ENCODE data around the gene P3H2. TPM values are rescaled to one million over a fixed set of nuclear protein-coding genes. Genes with fewer than 3 reads are reported as not detected.
"Not testable (repeated sequence)": the region's sequence is repeated elsewhere in the genome, so short reads cannot be mapped to it uniquely, and the experiment has no call there.

Gene P3H2
- total RNA-seq, 1 donor from 2014 or later: 13.9 TPM

DNA sequence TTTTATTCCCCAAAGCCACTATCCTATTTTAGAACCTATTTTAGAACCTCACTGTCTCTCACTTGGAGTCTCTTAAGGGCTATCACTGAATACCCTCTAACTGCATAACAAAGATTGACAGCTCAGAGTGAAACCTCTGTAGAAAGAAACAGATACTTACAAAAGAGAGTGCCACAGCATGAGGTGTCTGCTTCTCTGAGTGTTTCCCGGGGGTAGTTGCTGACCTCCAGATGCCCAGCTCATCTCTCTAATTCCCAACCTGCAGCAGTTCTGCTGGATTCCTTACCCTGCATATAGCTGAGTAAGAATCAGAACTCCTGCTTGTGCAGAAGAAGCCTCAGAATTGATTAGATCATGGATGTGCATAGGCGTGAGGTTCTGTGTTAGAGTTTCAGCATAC is 34.5 kb downstream of the P3H2 start:
- no peak for DNase-seq (ENCODE audit: low spot score)

DNA sequence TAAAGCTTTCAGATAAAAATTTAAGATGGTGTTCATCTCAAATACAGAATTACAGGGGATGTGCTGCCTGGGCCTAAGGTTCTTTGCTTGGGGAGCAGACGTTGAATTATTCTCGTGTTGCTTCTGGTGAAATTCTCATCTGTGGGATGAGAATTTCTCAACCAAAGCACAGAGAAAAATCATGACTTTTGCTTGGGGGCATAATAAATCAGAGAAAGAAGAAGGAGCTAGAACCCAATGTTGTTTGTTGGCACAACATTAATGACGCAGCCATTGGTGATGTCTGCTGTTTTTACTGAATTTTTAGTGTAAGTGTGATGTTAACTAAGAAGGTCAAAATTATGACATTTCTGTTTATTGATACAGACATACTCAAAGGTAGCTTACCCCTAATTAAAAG is 35.7 kb downstream of the P3H2 start:
- no peak for DNase-seq (ENCODE audit: low spot score)

DNA sequence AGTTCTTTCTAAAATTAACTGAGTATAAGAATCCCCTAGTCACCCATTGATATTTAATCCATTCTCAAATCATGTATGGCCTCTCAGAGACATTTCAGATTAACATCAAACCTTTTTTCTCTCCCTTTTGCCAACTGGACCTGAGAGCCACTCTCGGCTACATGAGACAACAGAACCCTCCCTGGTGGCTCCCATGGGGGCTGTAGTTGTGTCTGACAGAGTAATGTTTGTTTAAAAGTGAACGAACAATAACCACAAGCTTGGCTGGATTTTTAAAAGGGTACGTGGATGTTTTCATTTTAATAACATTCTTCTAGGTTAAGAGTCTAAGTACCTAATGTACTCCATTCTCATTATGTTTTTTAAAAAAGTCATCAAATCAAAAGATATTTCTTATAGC is 37.1 kb downstream of the P3H2 start:
- DNase-seq (ENCODE audit: low spot score): no peak

DNA sequence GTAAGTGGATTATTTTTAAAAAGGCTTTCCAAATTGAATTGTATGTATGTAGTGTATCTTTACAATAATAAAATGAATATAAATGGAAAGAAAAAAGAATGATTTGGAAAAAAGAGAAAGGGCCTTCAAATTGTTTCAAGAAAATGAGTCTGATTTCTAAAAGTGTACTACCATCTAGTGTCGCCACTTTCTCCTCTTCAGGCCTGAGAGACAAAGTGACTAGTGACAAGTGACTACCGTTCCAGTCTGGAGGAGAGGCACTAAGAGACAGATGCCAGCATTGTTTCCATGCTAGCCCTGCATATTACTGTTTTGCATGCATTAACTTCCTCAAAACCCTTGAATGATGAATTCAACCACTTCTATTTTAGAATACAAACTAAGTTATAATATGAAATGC is 39.3 kb downstream of the P3H2 start:
- no peak for DNase-seq (ENCODE audit: low spot score)

DNA sequence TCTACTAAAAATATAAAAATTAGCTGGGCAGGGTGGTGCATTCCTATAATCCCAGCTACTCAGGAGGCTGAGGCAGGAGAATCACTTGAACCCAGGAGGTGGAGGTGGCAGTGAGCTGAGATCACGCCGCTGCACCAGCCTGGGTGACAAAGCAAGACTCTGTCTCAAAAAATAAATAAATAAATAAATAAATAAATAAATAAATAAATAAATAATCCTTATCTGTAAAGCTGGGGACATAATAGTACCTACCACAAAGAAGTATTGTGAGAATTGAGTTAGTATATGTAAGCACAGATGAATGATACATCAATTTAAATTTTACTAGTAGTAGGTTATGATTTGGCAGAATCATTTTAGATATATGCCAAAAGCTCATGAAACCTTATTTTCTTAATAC is 41.5 kb downstream of the P3H2 start:
- DNase-seq (ENCODE audit: low spot score): not testable (repeated sequence)

DNA sequence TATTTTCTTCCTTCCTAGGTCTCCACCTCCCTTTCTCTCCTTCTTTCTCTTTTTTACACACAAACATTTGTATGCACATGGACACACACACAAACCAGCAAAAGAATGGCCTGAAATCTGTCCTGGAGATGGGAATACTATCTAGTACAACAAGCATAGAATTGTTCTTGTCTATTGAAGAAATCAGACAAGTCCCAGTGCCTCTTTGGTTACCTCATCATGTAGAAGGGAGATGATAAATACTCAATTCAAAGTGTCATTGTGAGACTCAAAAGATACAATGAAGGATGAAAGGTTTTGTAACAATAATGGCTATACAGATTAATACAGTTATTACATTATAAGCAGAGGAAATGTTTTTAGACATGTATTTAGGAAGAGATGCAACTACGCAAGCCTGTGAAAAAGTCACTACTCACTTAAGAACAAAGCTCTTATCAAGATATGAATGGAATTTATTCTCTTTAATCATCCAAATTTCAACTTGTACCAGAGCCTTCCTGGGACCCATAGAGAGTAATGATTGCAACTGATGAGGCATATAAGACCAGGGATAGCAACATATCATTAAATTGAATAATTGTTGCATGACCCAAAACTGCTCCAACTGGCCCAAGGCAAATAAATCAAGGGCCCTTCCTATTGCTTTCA is 43.2 kb downstream of the P3H2 start:
- DNase-seq (ENCODE audit: low spot score): no peak

DNA sequence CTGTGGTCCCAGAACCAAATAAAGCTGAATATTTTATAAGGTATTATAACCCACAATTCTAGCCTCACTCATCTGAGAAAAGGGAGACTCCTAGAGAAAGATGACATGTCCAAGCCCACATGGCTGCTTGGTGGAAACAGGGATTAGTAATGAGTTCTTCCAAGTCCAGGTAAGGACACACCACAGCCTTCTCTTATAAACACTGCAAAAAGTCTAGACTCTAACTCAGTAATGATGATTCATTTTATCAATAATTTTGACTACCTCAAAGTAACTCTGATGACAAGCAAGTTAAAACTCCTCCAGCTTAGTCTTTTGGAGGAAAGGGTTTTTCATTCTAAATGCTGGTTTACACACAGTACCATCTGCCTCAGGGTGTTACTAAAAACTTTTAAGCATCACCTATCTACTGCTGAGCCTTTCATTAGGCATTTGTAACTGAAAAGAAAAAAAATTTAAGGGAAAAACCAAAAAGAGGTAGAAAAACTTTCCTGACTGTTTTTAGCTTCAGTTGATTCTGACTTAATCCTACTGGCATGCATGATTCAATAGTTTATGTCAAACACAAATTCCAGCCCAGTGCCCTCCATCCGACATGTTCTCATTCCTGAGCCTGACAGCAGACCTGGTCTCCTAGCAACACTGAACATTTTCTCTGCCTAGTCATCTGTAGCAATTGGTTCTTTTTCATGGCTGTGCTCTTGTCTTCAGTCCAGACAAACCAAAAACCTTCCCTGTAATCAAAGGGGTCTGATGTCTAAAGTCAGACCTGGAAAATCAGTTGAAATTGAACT is 43.9 kb downstream of the P3H2 start:
- no peak for DNase-seq (ENCODE audit: low spot score)

DNA sequence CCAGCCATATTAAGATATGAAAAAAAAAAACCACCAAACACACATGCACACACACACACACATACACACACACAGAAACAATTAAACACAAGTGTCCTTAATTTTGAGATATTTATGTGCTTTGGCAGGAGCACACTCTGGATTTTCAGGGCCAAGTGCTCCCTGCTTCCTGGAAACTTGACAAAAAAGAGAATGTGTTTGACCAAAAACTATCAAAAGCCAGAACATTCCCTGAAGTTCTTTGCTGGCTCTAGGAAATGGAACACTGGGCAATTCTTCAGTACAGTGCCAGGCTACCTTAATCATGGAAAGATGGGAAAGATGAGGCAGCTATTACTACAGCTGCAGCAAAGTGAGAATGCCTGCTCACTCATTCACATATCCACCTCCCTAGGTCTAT is 44.6 kb downstream of the P3H2 start:
- DNase-seq (ENCODE audit: low spot score): no peak

DNA sequence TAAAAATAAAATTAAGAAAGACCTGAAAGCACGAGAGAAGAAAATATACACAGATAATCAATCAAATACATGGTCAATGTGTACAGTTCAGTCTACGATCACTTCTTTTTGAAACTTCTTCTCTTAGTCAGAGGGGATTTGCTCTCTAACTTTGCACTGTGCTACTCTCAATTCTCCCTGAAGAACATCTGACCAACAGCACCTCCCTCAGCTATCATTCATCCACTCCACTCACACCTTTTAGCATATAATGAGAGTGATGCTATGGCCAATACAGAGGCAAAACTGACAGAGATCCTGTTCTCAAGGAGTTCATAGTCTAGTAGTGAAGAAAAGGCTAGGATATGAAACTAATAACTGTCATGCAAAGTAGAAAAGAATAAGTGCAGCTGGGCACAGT is 45.9 kb downstream of the P3H2 start:
- DNase-seq (ENCODE audit: low spot score): no peak

DNA sequence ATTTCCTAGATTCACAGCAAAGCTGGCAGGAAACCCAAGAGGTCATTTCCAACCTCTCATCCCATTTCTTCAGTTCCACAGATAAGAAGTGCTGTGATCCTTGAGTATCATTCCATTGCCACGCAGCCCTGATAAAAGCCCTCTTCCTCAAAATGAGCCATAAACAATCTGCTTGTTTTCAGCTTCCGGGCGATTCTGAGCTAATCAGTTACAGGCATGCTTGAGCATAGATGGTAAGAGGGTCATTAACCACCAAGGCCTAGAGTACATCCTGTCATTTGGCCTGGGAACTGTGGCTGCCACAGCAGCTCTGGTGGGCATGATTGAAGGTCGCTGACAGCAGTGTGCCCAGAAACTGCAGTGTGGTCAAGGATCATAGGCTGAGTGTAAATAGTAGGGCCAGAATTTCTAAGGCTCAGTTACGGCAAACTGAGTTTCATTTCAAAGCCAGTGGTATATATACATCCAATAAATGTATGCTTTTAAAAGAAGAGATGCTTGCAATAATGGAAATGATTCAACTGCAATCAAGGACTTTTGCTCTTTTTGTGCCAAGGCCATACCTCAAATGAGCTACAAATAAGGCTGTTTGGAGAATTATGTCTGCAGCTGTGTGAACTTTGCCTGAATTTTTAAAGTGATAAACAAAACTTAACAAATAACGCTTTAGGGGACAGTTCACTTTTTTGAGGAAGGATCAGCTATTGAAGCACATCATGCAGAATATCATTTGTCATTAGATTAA is 47.3 kb downstream of the P3H2 start:
- no peak for DNase-seq (ENCODE audit: low spot score)

DNA sequence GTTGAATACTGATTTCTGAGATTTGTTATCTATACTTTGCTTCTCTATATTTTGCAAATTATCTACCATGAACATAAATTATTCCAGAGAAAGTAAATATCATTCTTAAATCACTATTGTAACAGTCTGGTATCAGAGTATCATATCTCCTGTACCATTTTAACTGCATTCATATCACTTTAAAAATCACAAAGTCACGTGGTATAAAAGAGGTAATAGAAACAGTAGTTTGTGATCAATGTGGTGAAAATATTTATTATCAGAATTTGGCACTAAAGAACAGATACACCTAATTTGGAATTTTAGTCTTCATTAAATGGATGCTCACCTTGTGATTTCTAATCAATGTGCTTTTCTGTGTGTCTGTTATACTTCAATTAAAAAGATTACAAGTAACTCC is 47.8 kb downstream of the P3H2 start:
- DNase-seq (ENCODE audit: low spot score): no peak

DNA sequence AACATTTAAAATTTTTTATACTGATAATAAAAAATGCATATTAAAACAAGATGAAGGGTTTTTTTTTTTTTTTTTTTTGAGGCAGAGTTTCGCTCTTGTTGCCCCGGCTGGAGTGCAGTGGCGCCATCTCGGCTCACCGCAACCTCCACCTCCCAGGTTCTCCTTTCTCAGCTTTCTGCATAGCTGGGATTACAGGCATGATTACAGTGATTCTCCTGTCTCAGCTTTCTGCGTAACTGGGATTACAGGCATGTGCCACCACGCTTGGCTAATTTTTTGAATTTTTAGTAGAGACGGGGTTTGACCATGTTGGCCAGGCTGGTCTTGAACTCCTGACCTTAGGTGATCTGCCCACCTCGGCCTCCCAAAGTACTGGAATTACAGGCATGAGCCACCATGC is 48.8 kb downstream of the P3H2 start:
- not testable (repeated sequence) for DNase-seq (ENCODE audit: low spot score)

DNA sequence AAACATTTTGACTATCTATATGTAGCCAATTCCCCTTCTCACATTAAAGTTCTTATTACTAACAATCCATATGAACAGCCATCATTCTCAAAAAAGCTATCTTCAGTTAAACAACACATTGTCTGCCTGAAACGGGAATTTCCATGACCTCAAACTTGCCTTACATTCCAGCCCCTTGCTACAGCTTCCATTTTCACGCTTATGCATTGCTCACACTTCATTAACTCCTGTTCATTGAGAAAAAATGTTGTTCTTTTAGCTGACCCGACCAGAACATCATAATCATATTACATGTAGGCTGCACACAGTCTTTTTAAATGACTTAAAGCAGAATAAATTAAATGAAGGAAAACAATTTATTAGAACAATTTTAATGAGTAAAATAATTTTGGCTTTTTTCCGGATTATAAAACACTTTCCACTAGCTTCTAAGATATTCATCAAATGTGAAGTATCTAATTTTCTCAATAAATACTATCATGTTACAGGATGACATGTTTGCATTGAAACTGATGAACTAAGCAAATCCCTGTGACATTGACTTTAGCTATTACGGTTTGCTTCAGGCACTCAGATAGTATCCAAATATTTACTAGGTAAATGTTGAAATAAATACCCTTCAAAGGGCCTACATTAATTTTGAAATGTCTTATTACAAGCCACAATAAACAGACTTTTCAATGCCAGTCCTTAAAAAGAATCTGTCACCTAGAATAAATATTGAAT is 49.9 kb downstream of the P3H2 start:
- DNase-seq (ENCODE audit: low spot score): no peak

DNA sequence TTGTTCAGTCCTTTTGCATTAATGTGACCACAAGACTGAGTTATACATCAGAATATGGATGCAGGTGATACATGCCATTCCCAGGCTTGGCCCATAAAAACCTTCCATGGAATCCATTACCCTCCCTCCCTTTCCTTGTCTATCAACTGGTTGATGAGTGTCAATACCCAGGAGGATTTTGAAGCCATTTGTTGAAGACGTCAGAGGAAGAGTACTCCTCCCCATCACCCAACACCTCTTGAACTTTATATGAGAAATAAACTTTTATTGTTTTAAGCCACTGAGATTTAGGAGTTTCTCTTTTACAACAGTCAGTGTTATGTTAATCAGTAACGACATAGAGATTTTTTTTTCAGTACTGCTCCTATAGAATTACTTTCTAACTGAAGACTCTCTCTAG is 55.5 kb downstream of the P3H2 start:
- DNase-seq (ENCODE audit: low spot score): no peak

DNA sequence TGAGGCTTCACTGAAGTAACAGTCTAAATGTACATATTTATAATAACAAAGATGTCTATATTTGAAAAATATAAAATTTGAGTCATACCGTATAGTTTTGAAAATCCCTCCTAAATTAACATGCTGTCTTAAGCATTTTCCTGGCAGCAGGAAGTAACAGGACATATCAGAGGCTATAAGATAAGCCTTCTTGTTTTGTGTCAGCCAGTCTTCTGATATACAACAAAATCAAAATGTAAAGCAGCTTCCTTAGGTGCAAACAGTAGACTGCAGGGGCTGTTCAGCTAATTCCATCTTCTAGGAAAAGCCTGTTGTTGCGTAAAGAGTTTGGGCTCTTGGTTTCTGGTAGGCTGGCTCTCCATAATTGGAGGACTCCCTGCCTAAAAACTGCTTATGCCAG is 56.0 kb downstream of the P3H2 start:
- no peak for DNase-seq (ENCODE audit: low spot score)

DNA sequence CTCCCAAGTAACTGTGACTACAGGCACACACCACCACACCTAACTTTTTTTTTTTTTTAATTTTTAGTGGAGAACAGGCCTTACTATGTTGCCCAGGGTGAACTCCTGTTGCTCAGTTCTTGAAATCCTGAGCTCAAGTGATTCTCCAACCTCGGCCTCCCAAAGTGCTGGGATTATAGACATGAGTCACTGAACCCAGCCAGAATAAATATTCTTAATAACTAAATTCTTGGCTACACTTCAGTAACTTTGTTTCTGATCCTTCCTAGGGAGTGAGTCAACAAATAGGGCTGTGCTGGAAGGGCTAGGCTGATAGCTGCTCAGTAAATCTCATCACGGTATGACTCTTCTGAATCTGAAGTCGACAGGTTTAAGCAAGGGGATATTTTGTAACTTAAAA is 56.6 kb downstream of the P3H2 start:
- no peak for DNase-seq (ENCODE audit: low spot score)

DNA sequence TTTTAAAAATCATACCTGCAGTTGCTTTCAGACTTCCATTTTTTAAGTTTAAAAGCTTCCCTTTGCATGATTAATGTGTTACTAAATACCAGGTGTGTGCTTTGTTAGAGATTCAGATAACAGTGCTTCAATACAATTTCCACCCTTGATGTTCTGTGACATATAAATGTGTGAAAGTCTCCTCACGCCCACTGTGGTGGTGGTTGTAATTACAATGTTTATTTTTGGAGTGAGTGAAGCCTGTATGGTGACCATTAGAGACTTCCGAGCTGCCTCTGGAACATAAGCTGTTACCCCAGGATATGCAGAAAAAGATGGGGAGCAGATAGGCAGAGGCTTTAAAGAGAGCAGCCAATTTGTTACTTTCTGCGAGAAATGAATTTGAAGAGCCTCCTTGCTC is 57.2 kb downstream of the P3H2 start:
- no peak for DNase-seq (ENCODE audit: low spot score)

DNA sequence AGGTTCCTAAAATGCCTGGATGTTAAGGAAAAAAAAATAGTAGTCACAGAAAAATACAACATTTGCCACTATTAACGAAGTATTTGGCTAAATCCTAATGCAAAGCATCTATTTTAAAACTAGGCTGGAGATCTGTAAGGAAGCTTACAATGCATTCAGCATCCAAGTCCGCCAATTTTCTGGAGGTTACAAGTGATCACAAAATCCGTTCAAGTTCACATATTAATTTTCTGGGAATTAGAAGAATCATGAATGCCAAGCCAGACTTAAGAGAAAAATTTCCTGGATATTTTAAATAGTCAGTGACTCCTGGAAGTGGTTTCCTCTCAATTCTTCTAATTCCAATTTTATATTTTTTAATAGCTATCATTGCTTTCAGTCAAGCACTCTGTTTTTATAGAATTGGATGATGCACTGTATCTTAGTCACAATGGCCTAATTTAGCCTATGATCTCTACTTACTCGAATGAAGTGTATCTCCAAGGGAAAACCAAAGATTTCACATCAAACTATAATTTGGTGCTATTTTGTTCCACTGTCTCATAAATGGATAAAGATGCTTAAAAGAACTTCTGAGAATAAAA is 60.4 kb downstream of the P3H2 start:
- DNase-seq (ENCODE audit: low spot score): no peak

DNA sequence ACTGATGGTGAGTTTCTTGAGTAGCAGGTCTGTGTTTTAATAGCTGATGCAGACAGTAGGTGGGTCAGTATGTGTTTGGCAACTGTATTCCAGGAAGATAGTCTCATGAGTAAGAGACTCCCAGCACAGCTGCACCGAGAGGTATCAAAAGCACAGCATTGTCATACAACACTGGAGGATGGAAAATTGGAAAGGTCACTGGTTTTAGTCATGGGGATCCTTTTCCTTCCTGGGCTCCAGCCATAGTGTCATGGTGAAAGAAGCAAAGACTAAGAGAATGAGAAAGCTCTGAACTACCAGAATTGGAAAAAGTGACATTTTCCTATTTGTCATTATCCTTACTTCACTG is 61.5 kb downstream of the P3H2 start:
- DNase-seq (ENCODE audit: low spot score): no peak

DNA sequence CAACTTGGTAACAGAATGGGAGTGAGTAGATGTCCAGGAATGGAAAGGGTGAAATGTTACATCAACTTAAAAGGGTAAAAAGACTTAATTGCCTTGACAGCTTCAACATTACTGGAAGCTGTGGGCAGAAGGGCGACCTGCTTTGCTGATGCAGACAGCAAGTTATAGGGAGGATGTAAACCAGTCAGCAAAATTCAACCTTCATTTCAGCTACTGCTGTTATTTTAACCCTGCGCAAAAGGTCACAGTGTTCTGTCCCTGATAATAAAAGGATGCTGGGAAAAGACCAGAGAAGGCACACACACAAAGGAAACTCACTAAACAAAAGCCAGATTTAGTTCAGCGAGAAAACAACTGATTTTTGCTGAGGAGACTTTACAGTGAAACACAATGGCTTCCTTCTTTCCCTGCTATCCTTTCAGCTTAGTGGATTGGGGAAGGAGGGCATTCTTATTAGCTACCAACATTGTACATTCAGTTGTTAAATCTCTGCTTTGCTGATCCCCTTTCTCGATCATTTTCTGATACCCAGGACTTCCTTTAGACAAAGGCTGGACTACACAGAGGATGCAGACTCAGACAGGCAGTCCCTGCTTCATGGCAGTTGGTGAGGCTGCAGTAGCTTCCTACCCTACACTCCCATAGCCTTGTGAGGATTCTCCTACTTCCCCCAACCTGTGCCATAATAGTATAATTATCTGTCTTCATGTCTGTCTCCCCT is 62.0 kb downstream of the P3H2 start:
- no peak for DNase-seq (ENCODE audit: low spot score)

DNA sequence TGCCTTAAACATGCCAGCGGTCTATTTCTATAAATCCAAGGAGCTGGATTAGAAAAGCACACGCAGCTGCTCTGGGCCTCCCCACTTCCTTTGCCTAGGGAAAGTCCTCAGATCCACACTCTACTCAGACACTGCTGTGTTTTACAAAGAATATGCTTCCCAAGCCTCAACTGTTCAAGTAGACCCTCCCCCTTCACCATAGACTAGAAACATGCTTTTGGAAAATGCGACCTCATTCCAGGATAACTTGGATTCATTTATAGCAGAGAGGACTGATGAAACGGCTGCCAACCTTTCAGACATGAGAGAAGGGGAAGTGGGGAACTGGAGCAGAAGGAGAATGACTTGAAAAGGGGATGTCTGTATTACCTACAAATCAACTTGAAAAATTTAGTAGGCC is 64.0 kb downstream of the P3H2 start:
- DNase-seq (ENCODE audit: low spot score): no peak

All from ureter (tissue), 1 donor.